Measurements from ENCODE around the gene TNFRSF11A.
A peak's percentile ranks its signal among the peaks of the same experiment; 100 is the strongest.

Gene TNFRSF11A

DNA sequence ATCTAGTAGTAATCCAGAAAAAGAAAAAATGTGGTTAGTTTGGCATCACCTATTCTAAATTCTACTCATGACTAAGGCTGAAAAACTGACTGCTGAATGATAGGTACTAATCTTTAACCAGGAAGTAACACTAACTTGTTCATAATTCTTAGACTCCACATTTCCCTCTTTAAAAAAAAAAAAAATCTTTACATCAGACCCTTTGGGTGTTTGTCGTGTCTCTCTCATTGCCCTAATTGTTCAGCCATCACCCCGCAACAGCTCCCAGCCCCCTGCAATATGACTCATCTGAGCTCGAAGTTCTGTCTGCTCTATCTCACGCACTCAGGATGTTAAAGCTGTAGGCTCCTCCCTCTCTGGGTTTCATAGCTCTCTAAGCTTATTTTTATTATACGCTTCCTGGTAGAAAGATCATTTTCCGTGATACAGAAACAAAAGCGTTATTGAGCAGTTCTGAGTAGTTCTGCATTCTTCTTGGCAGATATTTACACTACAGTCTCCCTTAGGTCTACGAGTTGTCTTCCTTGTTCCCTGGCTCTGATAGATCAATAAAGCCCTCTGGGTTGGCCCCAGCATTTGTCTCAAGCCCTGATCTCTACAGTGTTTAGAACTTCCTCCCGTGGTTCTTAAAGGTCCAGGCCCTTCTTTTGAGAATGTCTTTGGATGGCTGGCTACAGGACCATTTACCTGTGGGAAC, 95.6 kb downstream of the TNFRSF11A start:
- DNase-seq, result no peak

DNA sequence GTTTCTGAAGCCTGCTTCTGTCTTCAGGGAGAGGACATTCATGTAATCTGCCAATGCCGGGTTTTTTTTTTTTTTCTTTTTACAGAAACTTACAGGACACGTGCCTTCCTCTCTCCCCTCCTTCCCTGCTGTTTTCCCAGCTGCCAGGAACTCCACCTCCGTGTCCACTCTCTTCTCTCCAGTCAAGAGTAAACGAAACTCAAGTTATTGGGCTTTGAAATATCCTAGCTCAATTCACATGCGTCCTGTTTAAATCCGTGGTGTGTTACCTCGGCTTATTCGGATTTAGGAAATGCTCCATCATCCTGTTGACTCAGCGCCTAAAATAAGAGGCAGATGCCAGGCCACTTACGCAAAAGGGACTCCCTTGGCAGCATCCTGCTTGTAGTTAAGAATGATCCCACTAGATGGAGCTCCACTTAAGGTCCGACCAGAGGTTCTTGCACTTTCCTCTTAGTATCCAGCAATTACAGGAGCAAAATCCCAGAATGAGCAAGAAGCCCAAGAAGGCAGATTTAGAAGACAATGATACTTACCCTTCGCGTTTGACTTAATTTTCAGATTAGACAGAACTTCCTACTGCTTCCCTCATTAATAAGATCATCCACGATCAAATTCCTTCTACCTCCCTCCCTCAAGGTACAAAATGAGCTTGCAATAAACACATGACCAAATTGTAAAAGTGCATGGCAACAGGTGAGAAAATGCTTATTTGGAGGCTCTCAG, 100.5 kb downstream of the TNFRSF11A start:
- DNase-seq, result peak; percentile 79

DNA sequence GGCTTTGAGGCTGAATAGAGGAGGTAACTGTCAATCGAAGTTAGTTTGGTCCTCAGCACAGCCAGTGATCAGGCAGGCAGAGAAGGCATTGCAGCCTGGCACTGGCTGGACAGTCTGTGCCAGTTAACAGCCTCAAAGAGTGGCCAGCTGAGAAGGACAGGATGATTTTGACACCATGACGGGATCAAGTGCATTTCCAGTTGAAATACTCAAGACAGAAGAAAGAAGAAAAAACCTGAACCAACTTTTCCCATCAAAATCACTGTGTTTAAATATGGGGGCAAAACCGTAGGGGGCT, 101.0 kb downstream of the TNFRSF11A start:
- DNase-seq, result no peak

DNA sequence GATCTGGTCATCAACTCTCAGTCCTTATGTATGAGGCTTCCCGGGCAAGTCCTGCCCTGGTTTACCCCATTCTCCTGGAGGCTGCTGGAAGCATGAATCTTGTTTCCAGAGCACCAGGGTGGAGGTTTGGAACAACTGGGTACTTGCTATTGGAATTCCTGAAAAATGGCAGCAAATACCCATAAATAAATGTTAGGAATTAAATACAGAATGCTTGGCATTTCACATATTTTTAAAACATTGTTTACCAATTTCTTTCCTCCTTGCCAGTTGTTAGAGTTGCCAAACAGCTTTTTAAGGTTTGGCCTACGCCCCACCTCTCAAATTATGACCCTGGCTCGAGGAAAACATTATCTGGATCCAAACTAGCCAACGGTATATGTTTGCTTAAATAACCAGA, 107.1 kb downstream of the TNFRSF11A start:
- no peak for DNase-seq

DNA sequence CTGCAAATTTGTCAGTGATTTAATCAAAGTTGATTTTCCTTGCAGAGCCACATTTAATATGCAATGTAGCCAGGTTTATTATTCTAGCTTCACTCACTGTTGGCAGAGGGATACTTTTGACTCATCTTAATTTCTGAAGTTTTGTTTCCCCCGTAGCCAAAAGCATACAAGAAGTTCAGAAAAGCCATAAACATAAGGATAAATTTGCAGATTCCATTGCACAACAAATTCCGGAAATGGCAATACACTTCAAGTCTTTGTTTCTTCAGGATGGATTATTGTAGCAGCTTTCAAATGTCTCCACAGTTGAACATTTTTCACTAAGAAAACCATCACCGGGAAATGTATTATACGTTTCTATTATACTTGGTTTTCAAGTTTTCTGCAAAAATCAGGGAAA, 109.7 kb downstream of the TNFRSF11A start:
- DNase-seq, result no peak

DNA sequence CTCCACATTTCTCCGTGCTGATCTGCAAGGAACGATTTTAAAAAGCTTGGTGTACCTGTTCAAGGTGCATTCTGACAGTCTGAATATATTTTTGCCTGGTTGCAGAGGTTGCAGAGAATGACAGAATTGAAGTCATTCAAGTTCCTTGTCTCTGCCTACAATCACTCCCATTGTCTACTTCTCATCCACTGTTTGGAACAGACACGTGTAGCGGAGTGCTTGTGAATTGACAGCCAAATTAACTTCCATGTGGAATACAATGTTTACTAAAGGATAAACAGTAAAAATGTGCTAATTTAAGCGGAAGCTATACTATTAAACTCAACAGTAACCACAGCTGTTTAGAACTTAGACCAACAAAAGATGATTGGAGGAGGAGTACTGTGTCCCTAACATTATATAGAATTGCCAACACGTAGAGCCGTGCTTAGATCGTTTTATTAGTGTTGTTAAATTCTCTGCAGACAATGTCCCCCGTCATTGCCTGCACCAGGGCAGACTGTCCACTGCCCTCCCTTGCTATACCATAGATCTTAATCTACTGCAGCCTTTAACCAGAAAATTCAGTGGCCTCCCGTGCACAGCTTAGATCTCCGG, 110.4 kb downstream of the TNFRSF11A start:
- no peak for DNase-seq

DNA sequence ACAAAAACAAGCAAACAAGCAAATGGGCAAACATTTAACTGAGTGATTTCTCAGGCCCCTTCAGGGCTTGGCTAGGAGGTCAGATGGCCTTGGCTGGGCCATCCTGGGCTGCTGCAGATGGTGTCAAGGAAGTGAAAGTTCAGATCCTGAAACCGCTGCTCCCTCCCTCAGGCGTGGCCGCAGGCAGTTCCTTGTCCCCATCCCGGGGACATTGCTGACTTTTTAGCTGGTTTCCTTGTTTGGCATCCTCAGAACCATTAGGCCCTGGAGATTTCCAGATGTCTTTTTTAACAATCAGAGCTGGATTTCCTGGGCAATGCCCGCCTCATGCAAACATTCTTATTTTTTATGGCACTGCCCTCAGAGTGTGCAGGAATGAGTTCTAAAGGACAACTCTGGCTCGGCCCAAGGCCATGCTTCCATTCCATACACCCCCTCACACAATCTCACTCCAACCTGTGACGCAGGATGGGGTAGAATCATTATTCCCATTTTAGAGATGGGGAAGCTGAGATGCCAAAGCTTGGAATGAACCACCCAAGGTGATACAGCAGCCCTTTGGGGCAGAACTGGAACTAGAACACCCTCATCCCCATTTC, 111.6 kb downstream of the TNFRSF11A start:
- no peak for DNase-seq

DNA sequence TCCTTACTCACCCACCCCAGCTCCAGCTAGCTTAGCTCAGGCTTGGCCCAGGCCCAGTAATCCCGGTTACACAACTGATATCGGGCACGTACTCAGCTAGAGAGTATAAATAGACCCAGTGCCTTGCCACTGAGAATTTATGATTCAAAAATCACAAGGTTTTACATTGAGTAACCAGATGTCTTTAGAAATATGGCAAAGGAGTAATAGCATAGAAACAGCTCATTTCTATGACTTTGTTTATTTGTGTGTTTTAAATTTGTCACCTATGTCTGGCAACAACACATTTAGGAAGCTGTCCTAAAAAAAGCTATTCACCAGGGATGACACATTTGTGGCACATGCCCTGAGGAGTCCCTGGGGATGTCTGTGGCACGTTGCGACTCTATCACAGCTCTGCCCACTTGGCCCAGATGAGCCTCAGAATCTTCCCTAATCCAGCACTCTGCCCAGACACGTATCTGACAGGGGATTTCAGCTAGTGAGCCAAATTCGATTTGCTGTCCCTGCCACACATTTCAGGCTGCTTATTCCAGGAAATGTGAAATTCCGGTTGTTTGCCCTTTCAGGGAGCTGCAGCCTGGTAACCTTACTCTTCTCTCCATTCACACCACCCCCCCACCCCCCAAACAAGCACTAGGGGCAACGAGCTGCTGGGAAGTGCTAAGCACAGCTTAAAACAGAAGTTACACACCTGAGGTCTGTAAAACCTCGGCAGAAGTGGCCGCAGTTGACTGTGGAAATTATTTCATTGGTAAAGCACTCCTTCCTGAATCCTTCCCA, 112.3 kb downstream of the TNFRSF11A start:
- DNase-seq, result no peak

DNA sequence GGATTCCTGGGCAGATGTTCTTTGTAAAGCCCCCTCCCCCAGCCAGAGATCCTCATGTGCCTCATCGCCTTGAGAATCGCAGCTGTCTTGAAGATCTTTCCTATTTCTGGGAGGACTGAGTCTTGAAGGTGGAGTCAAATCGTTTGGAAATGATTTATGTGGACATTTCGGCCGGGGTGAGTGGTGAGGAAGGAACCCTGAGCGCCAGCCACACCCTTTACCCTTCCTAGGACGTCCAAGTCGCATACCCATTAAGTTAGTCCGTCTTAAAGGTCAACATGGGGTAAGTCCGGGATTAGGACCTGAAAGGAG, 112.9 kb downstream of the TNFRSF11A start:
- DNase-seq, result no peak

DNA sequence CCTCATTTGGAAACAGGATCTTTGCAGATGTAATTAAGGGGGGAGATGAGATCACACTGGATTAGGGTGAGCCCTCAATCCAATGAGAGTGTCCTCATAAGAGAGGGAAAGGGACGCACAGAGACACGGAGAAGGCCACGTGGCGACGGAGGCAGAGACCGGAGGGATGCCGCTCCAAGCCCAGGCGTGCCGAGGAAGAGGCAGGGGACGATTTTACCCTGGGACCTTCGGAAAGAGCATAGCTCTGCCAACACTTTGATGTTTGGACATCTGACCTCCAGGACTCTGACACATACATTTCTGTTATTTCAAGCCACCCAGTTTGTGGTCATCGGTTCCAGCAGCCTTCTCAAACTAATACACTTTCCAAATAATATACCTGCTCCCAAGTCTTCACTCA, 113.3 kb downstream of the TNFRSF11A start:
- no peak for DNase-seq

DNA sequence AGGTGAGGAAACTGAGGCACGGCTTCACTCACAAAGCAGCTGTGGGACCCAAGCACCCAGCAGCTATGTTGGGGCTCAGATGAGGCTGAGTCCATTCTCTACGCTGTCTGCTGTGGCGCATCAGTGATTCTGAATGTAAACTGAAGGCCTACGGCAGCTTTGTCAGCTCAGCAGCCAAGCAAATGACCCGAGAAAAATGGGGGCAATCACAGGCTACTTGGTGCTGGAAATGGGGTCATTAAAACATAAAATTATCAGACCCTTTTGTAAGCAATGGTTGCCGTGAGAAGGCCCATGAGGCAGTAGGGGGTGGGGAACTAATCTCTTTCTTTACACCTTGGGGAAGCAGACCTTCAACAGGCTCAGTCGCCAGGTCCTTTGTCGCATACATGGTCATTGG, 113.8 kb downstream of the TNFRSF11A start:
- DNase-seq, result no peak

Measured in RPMI8226 (cell line).